ENCODE data around the gene IL1A. TPM values are rescaled to one million over a fixed set of nuclear protein-coding genes. Genes with fewer than 3 reads are reported as not detected.

The IL1A gene, protein sequence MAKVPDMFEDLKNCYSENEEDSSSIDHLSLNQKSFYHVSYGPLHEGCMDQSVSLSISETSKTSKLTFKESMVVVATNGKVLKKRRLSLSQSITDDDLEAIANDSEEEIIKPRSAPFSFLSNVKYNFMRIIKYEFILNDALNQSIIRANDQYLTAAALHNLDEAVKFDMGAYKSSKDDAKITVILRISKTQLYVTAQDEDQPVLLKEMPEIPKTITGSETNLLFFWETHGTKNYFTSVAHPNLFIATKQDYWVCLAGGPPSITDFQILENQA
- total RNA-seq, result 0.05 TPM in 1 of 2 replicates, not detected in the other

DNA sequence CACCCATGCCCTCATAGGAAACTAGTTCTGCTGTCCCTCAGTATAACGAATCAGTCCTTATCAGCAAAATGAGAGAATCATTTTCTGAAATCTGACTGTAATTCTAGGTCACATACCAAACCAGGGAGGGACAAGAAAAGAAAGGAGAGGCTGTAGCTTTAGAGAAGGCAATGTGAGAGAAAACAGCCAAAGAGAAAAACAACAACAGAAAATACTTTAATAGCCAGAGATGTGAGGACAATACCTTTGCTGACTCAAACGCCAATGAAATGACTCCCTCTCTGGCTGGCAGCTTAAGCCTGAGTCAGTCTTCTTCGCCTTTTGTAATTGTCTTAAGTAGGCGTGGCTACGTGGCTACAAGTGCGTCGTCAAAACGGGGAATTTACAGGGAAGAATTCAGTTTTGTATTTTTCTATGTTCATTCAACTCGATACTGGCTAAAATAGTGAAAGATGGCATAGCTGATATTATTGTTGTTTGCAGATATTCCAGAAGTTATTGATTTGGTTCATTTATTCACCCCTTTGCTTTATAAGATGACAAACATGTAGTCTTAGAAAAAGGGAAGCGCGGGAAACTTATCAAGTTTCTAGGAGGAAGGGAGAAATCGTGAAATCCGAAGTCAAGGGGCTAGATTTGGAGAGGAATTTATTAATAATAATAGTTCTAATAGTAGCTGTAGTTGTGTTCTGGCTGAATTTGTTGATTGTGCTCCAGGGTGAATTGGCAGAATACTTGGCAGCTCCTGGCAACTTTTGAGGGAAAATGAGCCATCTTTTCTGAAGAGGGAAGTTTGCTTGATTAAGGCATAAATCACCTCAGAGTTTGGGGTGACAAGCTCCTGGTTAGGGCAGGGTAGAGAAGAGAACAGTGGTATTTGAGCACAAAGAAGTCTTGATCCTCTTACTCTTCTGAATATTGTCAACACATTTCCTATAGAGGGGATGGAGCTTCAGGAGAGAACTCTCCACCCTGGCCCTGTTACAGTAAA is at the start of gene IL1A:
TSS of gene IL1A (minus strand) at position 295 of the 991 bp plus-strand sequence. CDS start 723 bp downstream, outside the sequence.

DNA sequence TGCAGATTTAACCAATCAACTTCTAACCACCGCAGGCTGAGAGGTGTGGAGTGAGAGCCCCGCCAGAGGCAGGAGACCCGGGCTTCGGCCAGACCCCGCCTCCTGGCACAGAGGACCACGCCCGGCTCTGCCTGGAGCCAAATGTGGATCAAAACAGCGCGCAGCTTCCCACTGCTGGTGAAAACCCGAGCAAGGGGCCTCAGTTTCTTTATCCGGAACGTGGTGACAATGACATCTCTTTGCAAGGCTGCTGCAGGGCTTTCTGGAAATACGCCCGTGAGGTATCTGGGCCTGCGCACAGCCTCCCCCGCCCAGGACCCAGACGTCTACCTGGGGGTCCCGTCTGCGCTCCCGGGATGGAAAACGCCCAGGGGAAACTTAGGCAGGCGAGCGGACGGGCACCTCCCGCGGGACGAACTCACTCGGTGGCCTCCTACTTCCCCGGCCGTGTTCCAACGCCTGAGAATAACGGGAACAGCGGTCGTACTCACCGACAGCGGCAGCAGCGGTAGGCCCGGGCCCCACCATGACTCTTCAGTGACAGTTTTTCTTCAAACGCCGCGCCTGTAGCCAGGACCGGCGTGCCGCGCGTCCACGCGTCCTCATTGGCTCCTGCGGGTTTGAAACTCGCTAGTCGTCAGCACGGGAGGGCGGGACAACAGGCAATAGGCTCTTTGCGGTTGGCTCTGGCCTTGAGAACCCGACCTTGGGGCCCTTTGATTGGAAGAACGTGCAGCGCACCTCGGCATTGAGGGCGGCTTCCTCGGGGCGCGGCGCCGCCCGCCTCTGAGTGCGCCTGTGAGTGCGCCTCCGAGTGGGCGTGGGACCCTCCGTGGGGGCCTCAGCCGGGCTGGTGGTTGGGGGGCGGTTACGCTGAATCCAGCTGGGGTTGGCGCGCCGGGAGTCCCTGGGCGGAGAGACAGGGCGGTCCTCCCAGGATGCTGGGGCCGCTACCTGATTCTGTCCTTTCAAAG is 19.9 kb downstream of the IL1A start, which contains the start of gene CKAP2L:
TSS of gene CKAP2L (minus strand) at position 539 of the 974 bp plus-strand sequence. CDS start at position 528, 11 bp downstream.

Other genes with a start within 250 kb of the IL1A start
- gene POLR1B, start 242.0 kb downstream of the IL1A start, total RNA-seq, result 10.5 and 11.0 TPM in 2 replicates
- 9.5 and 14.4 TPM in 2 replicates for gene CHCHD5, start 199.9 kb downstream of the IL1A start, total RNA-seq
- gene SLC20A1, start 138.6 kb downstream of the IL1A start, total RNA-seq, result 112 TPM in 2 replicates
- 0.12 TPM in 1 of 2 replicates, not detected in the other for gene NT5DC4, start 63.5 kb downstream of the IL1A start, total RNA-seq
- 0.81 and 1.9 TPM in 2 replicates for gene CKAP2L, start 19.9 kb downstream of the IL1A start, total RNA-seq
- gene IL1B, start 52.3 kb upstream of the IL1A start, total RNA-seq, result 0.25 and 0.44 TPM in 2 replicates
- gene IL37, start 126.7 kb upstream of the IL1A start, total RNA-seq, result not detected in 2 replicates
- not detected in 2 replicates for gene IL36G, start 193.5 kb upstream of the IL1A start, total RNA-seq
- not detected in 2 replicates for gene IL36A, start 221.0 kb upstream of the IL1A start, total RNA-seq

All from cardiac ventricle fibroblast (primary cell).